H1 (cell line): ENCODE data around the gene EVC2. TPM values are rescaled to one million over a fixed set of nuclear protein-coding genes. Genes with fewer than 3 reads are reported as not detected.

Experiments used
- ATF2 ChIP-seq: IDR thresholded peaks from 2 replicates; pipeline ENCODE4 v1.6.1; 2012; ENCODE audit warnings: low read length, inconsistent platforms
- ATF3 ChIP-seq: IDR thresholded peaks from 2 replicates; pipeline ENCODE4 v1.6.1; 2011; ENCODE audit warnings: low read depth, mild to moderate bottlenecking, low read length; ENCODE audit not compliant: insufficient read depth
- BACH1 ChIP-seq: IDR thresholded peaks from 2 replicates; pipeline ENCODE4 v1.6.1; 2012; ENCODE audit warnings: low read length, improper control_type of control experiment
- CEBPB ChIP-seq: IDR thresholded peaks from 2 replicates; pipeline ENCODE4 v1.6.1; 2012; ENCODE audit warnings: low read depth, low read length
- CTBP2 ChIP-seq: IDR thresholded peaks from 2 replicates; pipeline ENCODE4 v1.7.0; 2011; ENCODE audit warnings: borderline replicate concordance, mild to moderate bottlenecking, moderate library complexity, mixed read lengths, low read length; ENCODE audit not compliant: insufficient read depth, insufficient read length
- CTCF ChIP-seq, 3 experiments: IDR thresholded peaks; 1 replicate in 2 of 3; 2 replicates in 1 of 3; pipeline versions ENCODE4 v1.5.1 to v1.6.1; 2011; ENCODE audit warnings: low read length in 3 of 3, mild to moderate bottlenecking in 3 of 3, inconsistent platforms in 2 of 3, low read depth in 1 of 3, moderate library complexity in 1 of 3; ENCODE audit not compliant: insufficient read depth in 1 of 3; ENCODE audit errors: control extremely low read depth in 1 of 3
- E2F6 ChIP-seq: IDR thresholded peaks from 2 replicates; pipeline ENCODE4 v1.6.1; 2012; ENCODE audit warnings: inconsistent platforms
- HDAC2 ChIP-seq, 2 experiments: fragments of 300-600 bp in 1 of 2; sonication (generic) in 1 of 2; IDR thresholded peaks; 2 replicates each; pipeline ENCODE4 v1.6.1; 2011 to 2012; ENCODE audit warnings: low read depth in 2 of 2, low read length in 2 of 2, mild to moderate bottlenecking in 2 of 2, moderate library complexity in 2 of 2, borderline replicate concordance in 1 of 2, inconsistent platforms in 1 of 2
- KDM4A ChIP-seq: IDR thresholded peaks from one replicate; pipeline ENCODE4 v1.7.1; 2012; ENCODE audit warnings: low read depth, mild to moderate bottlenecking, moderate library complexity, low read length, inconsistent platforms; ENCODE audit not compliant: severe bottlenecking
- RAD21 ChIP-seq, 2 experiments: IDR thresholded peaks in 1 of 2; conservative IDR thresholded peaks in 1 of 2; 2 replicates each; pipeline ENCODE4 v1.6.1; 2011; ENCODE audit warnings: low read depth in 2 of 2, low read length in 2 of 2, improper control_type of control experiment in 1 of 2, inconsistent platforms in 1 of 2, mild to moderate bottlenecking in 1 of 2, moderate library complexity in 1 of 2
- RXRA ChIP-seq: IDR thresholded peaks from 2 replicates; pipeline ENCODE4 v1.6.1; 2011; ENCODE audit warnings: low read depth, mild to moderate bottlenecking, low read length, moderate library complexity; ENCODE audit not compliant: insufficient read depth
- SAP30 ChIP-seq: fragments of 300-600 bp; sonication (generic); IDR thresholded peaks from 2 replicates; pipeline ENCODE4 v1.7.1; 2012; ENCODE audit warnings: low read length, moderate library complexity, mild to moderate bottlenecking, inconsistent platforms; ENCODE audit not compliant: insufficient read depth, insufficient replicate concordance
- SP4 ChIP-seq: IDR thresholded peaks from 2 replicates; pipeline ENCODE4 v1.6.1; 2012; ENCODE audit warnings: low read length, inconsistent platforms
- TAF7 ChIP-seq: optimal IDR thresholded peaks from 2 replicates; pipeline ENCODE3; 2011; ENCODE audit warnings: low read depth, mild to moderate bottlenecking, inconsistent platforms, low read length, moderate library complexity, borderline replicate concordance
- TEAD4 ChIP-seq: IDR thresholded peaks from 2 replicates; pipeline ENCODE4 v1.6.1; 2012; ENCODE audit warnings: low read depth, low read length, inconsistent platforms, mixed read lengths
- YY1 ChIP-seq: IDR thresholded peaks from 2 replicates; pipeline ENCODE4 v1.6.1; 2011; ENCODE audit warnings: low read depth, mild to moderate bottlenecking, low read length
- polyA plus RNA-seq, 7 experiments: library from polyadenylated mRNA; depleted of rRNA in 3 of 7; stranded (reverse) in 5 of 7; unstranded in 2 of 7; fragments of >200 nt in 5 of 7; fragments of 200-250 nt in 2 of 7; gene quantifications; 1 replicate in 5 of 7; 2 replicates in 1 of 7; 4 replicates in 1 of 7; pipeline versions ENCODE4 v1.2.1 to v1.2.3, GENCODE V29; 2011 to 2013; ENCODE audit warnings: missing spikeins in 2 of 7, mixed read lengths in 2 of 7
- total RNA-seq: library from RNA; stranded (reverse); fragmentation: NEBNext Ultra II Directional; extraction: Animal tissue kit (Norgen Biotek cat#: 25700); gene quantifications from 2 replicates; pipeline ENCODE4 v1.2.1, GENCODE V29; 2021

The EVC2 gene
- total and polyA plus RNA-seq, 2 of the 8 experiments (the other 6 are each of a cell fraction or from before 2014, with no cell fraction given), result 0.73 to 5.9 TPM

GRCh38 chr4:5708449-5709206 lies at the start of gene EVC2 (continued):
- TF ChIP-seq HDAC2 (IDR thresholded peaks at IDR 0.05; ENCODE audit: borderline replicate concordance in 1 of 2, low read depth in 2 of 2, low read length in 2 of 2) (no peak), RXRA (no peak), ATF3 (no peak), TEAD4 (no peak), CTBP2 (no peak), SAP30 (no peak), YY1 (no peak), E2F6 (0 out of 2 replicates have a peak, but pooled peaks have one; percentile 8), CEBPB (no peak), ATF2 (no peak), SP4 (no peak), CTCF (IDR thresholded peaks at IDR 0.05; ENCODE audit: control extremely low read depth in 1 of 3, insufficient read depth in 1 of 3, low read depth in 1 of 3, low read length in 3 of 3) (no peak), KDM4A (peak; percentile 75), BACH1 (no peak), TAF7 (no peak), RAD21 (IDR thresholded peaks at IDR 0.05 in 1 of 2, conservative IDR thresholded peaks at IDR 0.05 in 1 of 2; ENCODE audit: low read depth in 2 of 2, low read length in 2 of 2) (no peak)
